ACC112 (cell line): ENCODE data around the gene ANKRD11.

Experiments used
- H2AFZ ChIP-seq: fragments of 200-600 bp; sonication (generic); one replicate; pipeline ENCODE4 v1.6.0; 2017; ENCODE audit warnings: antibody characterized with exemption, low read length; ENCODE audit not compliant: unreplicated experiment
- H3K27ac ChIP-seq: fragments of 200-600 bp; sonication (generic); 2 replicates; pipeline ENCODE4 v1.5.1; 2014; ENCODE audit warnings: low read depth, mild to moderate bottlenecking, antibody characterized with exemption, low read length, moderate library complexity
- H3K27me3 ChIP-seq: fragments of 200-600 bp; sonication (generic); 2 replicates; pipeline ENCODE4 v1.6.1; 2014; ENCODE audit warnings: mild to moderate bottlenecking, antibody characterized with exemption, low read length, moderate library complexity, mixed read lengths; ENCODE audit not compliant: insufficient read depth
- H3K36me3 ChIP-seq: fragments of 200-600 bp; sonication (generic); 2 replicates; pipeline ENCODE4 v1.6.1; 2016; ENCODE audit warnings: mild to moderate bottlenecking, antibody characterized with exemption, low read length, moderate library complexity, mixed read lengths; ENCODE audit not compliant: insufficient read depth
- H3K4me1 ChIP-seq: fragments of 200-600 bp; sonication (generic); one replicate; pipeline ENCODE4 v1.6.1; 2016; ENCODE audit warnings: low read length, mixed read lengths; ENCODE audit not compliant: insufficient read depth, unreplicated experiment, control insufficient read depth
- H3K4me3 ChIP-seq: fragments of 200-600 bp; sonication (generic); 2 replicates; pipeline ENCODE4 v1.5.1; 2014; ENCODE audit warnings: mild to moderate bottlenecking, low read depth, low read length
- H3K79me2 ChIP-seq: fragments of 200-600 bp; sonication (generic); one replicate; pipeline ENCODE4 v1.6.0; 2016; ENCODE audit warnings: low read length; ENCODE audit not compliant: control insufficient read depth, unreplicated experiment, insufficient read depth

ANKRD11 gene

GRCh38 chr16:89506791-89507191 is 16.4 kb upstream of the ANKRD11 start:
- Histone ChIP-seq H3K27ac (peak overlapping the region; percentile 97), H3K79me2 (peaks cover 46% of the 10 kb centered on the region), H3K4me3 (peak overlapping the region; percentile 86), H2AFZ (no peak overlapping the region), H3K4me1 (peaks cover 30% of the 10 kb centered on the region), H3K27me3 (no peaks in the 10 kb centered on the region), H3K36me3 (peaks cover 11% of the 10 kb centered on the region)

- H3K4me3 ChIP-seq: peak overlapping the region; percentile 26
Observed at GRCh38 chr16:89506113-89506504, 15.7 kb upstream of the ANKRD11 start.

GRCh38 chr16:89505204-89506112 is 15.1 kb upstream of the ANKRD11 start:
- H3K4me3 ChIP-seq: peak overlapping the region; percentile 26
- H3K27ac ChIP-seq: peak overlapping the region; percentile 94
- peaks cover 38% of the 10 kb centered on the region for H3K79me2 ChIP-seq
- H3K27me3 ChIP-seq: no peaks in the 10 kb centered on the region
- peaks cover 30% of the 10 kb centered on the region for H3K4me1 ChIP-seq
- H3K36me3 ChIP-seq: 0 out of 2 replicates have a peak, but pooled peaks cover 2% of the 10 kb centered on the region
- H2AFZ ChIP-seq: no peak overlapping the region

More at GRCh38 chr16:89506113-89506504, 15.7 kb upstream of the ANKRD11 start:
- Histone ChIP-seq H3K27ac (peak overlapping the region; percentile 94), H3K27me3 (no peaks in the 10 kb centered on the region), H3K4me1 (peaks cover 30% of the 10 kb centered on the region), H2AFZ (no peak overlapping the region), H3K36me3 (peaks cover 8% of the 10 kb centered on the region), H3K79me2 (peaks cover 44% of the 10 kb centered on the region)

- Histone ChIP-seq H2AFZ (no peak overlapping the region), H3K36me3 (no peaks in the 10 kb centered on the region), H3K4me1 (peaks cover 30% of the 10 kb centered on the region), H3K4me3 (no peak overlapping the region), H3K79me2 (peaks cover 25% of the 10 kb centered on the region), H3K27me3 (no peaks in the 10 kb centered on the region), H3K27ac (peak overlapping the region; percentile 94; the same call in 1 of the 2 replicates)
Observed at GRCh38 chr16:89504091-89504490, 13.7 kb upstream of the ANKRD11 start.

- Histone ChIP-seq H3K27ac (peak overlapping the region; percentile 27; the same call in 1 of the 2 replicates), H2AFZ (no peak overlapping the region), H3K4me3 (no peak overlapping the region), H3K27me3 (no peaks in the 10 kb centered on the region), H3K79me2 (peaks cover 7% of the 10 kb centered on the region), H3K36me3 (no peaks in the 10 kb centered on the region), H3K4me1 (peaks cover 30% of the 10 kb centered on the region)
Observed at GRCh38 chr16:89502081-89502843, 11.9 kb upstream of the ANKRD11 start.

- H3K4me3 ChIP-seq: no peak overlapping the region
- no peak overlapping the region for H3K27ac ChIP-seq
- H3K36me3 ChIP-seq: no peaks in the 10 kb centered on the region
- H2AFZ ChIP-seq: no peak overlapping the region
- no peaks in the 10 kb centered on the region for H3K27me3 ChIP-seq
- H3K4me1 ChIP-seq: peaks cover 22% of the 10 kb centered on the region
- H3K79me2 ChIP-seq: peaks cover 2% of the 10 kb centered on the region
Observed at GRCh38 chr16:89499767-89500166, 9.4 kb upstream of the ANKRD11 start.

- H3K4me1 ChIP-seq: peaks cover 22% of the 10 kb centered on the region
- H3K36me3 ChIP-seq: no peaks in the 10 kb centered on the region
- no peak overlapping the region for H3K4me3 ChIP-seq
- H2AFZ ChIP-seq: no peak overlapping the region
- peak overlapping the region; percentile 59 for H3K27ac ChIP-seq
- H3K79me2 ChIP-seq: peaks cover 2% of the 10 kb centered on the region
- no peaks in the 10 kb centered on the region for H3K27me3 ChIP-seq
Observed at GRCh38 chr16:89498839-89499238, 8.5 kb upstream of the ANKRD11 start.

GRCh38 chr16:89495121-89495520 is 4.8 kb upstream of the ANKRD11 start:
- Histone ChIP-seq H3K79me2 (peaks cover 18% of the 10 kb centered on the region), H3K4me1 (peaks cover 22% of the 10 kb centered on the region), H3K36me3 (no peaks in the 10 kb centered on the region), H3K4me3 (no peak overlapping the region), H3K27me3 (no peaks in the 10 kb centered on the region), H2AFZ (no peak overlapping the region), H3K27ac (peak overlapping the region; percentile 50; the same call in 1 of the 2 replicates)

- Histone ChIP-seq H2AFZ (no peak overlapping the region), H3K27ac (no peak overlapping the region), H3K4me1 (peaks cover 22% of the 10 kb centered on the region), H3K79me2 (peaks cover 22% of the 10 kb centered on the region), H3K27me3 (no peaks in the 10 kb centered on the region), H3K36me3 (no peaks in the 10 kb centered on the region), H3K4me3 (no peak overlapping the region)
Observed at GRCh38 chr16:89493776-89494175, 3.4 kb upstream of the ANKRD11 start.

- Histone ChIP-seq H3K27ac (peak overlapping the region; percentile 87; the same call in 1 of the 2 replicates), H3K27me3 (no peaks in the 10 kb centered on the region), H3K79me2 (peaks cover 36% of the 10 kb centered on the region), H3K4me1 (peaks cover 32% of the 10 kb centered on the region), H3K36me3 (no peaks in the 10 kb centered on the region), H3K4me3 (peak overlapping the region; percentile 99), H2AFZ (no peak overlapping the region)
Observed at GRCh38 chr16:89491974-89492687, 1.8 kb upstream of the ANKRD11 start.
